ENCODE results near the gene AFP.

- TF ChIP-seq ATF2 (CRISPR knock-in tag; IDR thresholded peaks at IDR 0.05) (no peak), EZH2 (conservative IDR thresholded peaks at IDR 0.05; ENCODE audit: low read depth, low read length) (no peak), MLX (CRISPR knock-in tag; IDR thresholded peaks at IDR 0.05) (no peak), ARHGAP35 (CRISPR knock-in tag; IDR thresholded peaks at IDR 0.05; ENCODE audit: borderline replicate concordance) (no peak), DBP (CRISPR knock-in tag; IDR thresholded peaks at IDR 0.05; ENCODE audit: not compliant biosample characterization) (no peak), CTCF (CRISPR knock-in tag; IDR thresholded peaks at IDR 0.05) (no peak), NFE2L1 (CRISPR knock-in tag; IDR thresholded peaks at IDR 0.05; ENCODE audit: borderline replicate concordance) (no peak), HNRNPH1 (optimal IDR thresholded peaks at IDR 0.05; ENCODE audit: low read depth, low read length) (no peak), ZSCAN20 (CRISPR knock-in tag; IDR thresholded peaks at IDR 0.05; ENCODE audit: borderline replicate concordance) (no peak), NCOA1 (CRISPR knock-in tag; IDR thresholded peaks at IDR 0.05) (no peak), SMARCE1 (IDR thresholded peaks at IDR 0.05; ENCODE audit: borderline replicate concordance) (no peak), JUN (CRISPR knock-in tag; IDR thresholded peaks at IDR 0.05) (no peak), DPF2 (CRISPR knock-in tag; IDR thresholded peaks at IDR 0.05; ENCODE audit: borderline replicate concordance, low read depth) (no peak)
Measured at GRCh38 chr4:73435984-73436383, at the start of gene AFP.
